HEK293 (cell line): ENCODE results near the gene SLC25A17.
A peak's percentile ranks its signal among the peaks of the same experiment; 100 is the strongest.

ENCODE experiments used
- CTCF ChIA-PET: fragments of 350-600 bp; formaldehyde crosslinking; extraction: SDS; loops from one replicate; lab custom pipeline; 2021; ENCODE audit warnings: antibody characterized with exemption; lab: Yijun Ruan, JAX
- POLR2A ChIA-PET: fragments of 300-600 bp; formaldehyde crosslinking; extraction: SDS; loops from one replicate; lab custom pipeline; 2020; ENCODE audit warnings: antibody characterized with exemption, inconsistent platforms; lab: Yijun Ruan, JAX
- H3K27ac ChIP-seq: fragments of 200-500 bp; sonication (Bioruptor generic); 2 replicates; pipeline ENCODE4 v1.5.1; 2014; ENCODE audit warnings: low read depth, low read length, control low read depth, inconsistent platforms; ENCODE audit errors: extremely low read depth
- H3K36me3 ChIP-seq, 2 experiments: fragments of 200-500 bp in 1 of 2; sonication (Bioruptor generic) in 1 of 2; 1 replicate in 1 of 2; 2 replicates in 1 of 2; pipeline ENCODE4 v1.5.1; 2014 to 2017; ENCODE audit warnings: inconsistent platforms in 2 of 2, low read length in 2 of 2; ENCODE audit not compliant: control insufficient read depth in 2 of 2, insufficient read depth in 1 of 2
- H3K4me1 ChIP-seq: fragments of 200-500 bp; sonication (Bioruptor generic); 2 replicates; pipeline ENCODE4 v1.5.1; 2014; ENCODE audit warnings: mild to moderate bottlenecking, low read length, inconsistent platforms; ENCODE audit not compliant: control insufficient read depth, insufficient read depth
- H3K4me3 ChIP-seq: 2 replicates; pipeline ENCODE4 v1.5.1; 2011; ENCODE audit warnings: low read depth, mild to moderate bottlenecking, control low read depth, low read length, moderate library complexity
- H3K9me3 ChIP-seq: fragments of 200-500 bp; sonication (Bioruptor generic); 2 replicates; pipeline ENCODE4 v1.5.1; 2014; ENCODE audit warnings: low read depth, low read length, inconsistent platforms; ENCODE audit not compliant: control insufficient read depth, insufficient read depth
- AEBP2 ChIP-seq: fragments of 450-650 bp; formaldehyde crosslinking; IDR thresholded peaks from 2 replicates; pipeline ENCODE4 v1.5.1; 2016; ENCODE audit warnings: missing biosample characterization, missing genetic modification characterization, borderline replicate concordance
- EGR2 ChIP-seq: fragments of 450-650 bp; formaldehyde crosslinking; IDR thresholded peaks from 2 replicates; pipeline ENCODE4 v1.5.1; 2016; ENCODE audit warnings: low read depth, missing biosample characterization, missing genetic modification characterization
- OSR2 ChIP-seq: fragments of 450-650 bp; formaldehyde crosslinking; IDR thresholded peaks from 2 replicates; pipeline ENCODE4 v1.5.1; 2016; ENCODE audit warnings: missing biosample characterization, missing genetic modification characterization
- REST ChIP-seq: fragments of 450-650 bp; formaldehyde crosslinking; IDR thresholded peaks from 2 replicates; pipeline ENCODE4 v1.5.1; 2016; ENCODE audit warnings: missing biosample characterization, missing genetic modification characterization
- ZBTB21 ChIP-seq: fragments of 450-650 bp; formaldehyde crosslinking; IDR thresholded peaks from 2 replicates; pipeline ENCODE4 v1.5.1; 2017; ENCODE audit warnings: missing biosample characterization, missing genetic modification characterization
- ZBTB26 ChIP-seq: fragments of 450-650 bp; formaldehyde crosslinking; optimal IDR thresholded peaks from 2 replicates; pipeline ENCODE3; 2016; ENCODE audit warnings: missing biosample characterization, mild to moderate bottlenecking, missing genetic modification characterization
- ZFHX2 ChIP-seq: fragments of 450-650 bp; formaldehyde crosslinking; conservative IDR thresholded peaks from 2 replicates; pipeline ENCODE4 v1.5.1; 2016; ENCODE audit warnings: missing biosample characterization, missing genetic modification characterization
- ZNF114 ChIP-seq: fragments of 450-650 bp; formaldehyde crosslinking; IDR thresholded peaks from 2 replicates; pipeline ENCODE4 v1.5.0; 2017; ENCODE audit warnings: missing biosample characterization, missing genetic modification characterization
- ZNF121 ChIP-seq: fragments of 450-650 bp; formaldehyde crosslinking; IDR thresholded peaks from 2 replicates; pipeline ENCODE4 v1.5.1; 2016; ENCODE audit warnings: missing biosample characterization, missing genetic modification characterization
- ZNF133 ChIP-seq: fragments of 450-650 bp; formaldehyde crosslinking; IDR thresholded peaks from 2 replicates; pipeline ENCODE4 v1.5.1; 2016; ENCODE audit warnings: missing biosample characterization, missing genetic modification characterization
- ZNF174 ChIP-seq: fragments of 450-650 bp; formaldehyde crosslinking; IDR thresholded peaks from 2 replicates; pipeline ENCODE4 v1.5.0; 2017; ENCODE audit warnings: missing biosample characterization, mild to moderate bottlenecking, missing genetic modification characterization
- ZNF596 ChIP-seq: fragments of 450-650 bp; IDR thresholded peaks from 2 replicates; pipeline ENCODE4 v1.5.0; 2018; ENCODE audit warnings: missing biosample characterization, mild to moderate bottlenecking, missing genetic modification characterization, moderate library complexity
- ZNF600 ChIP-seq: fragments of 450-650 bp; formaldehyde crosslinking; IDR thresholded peaks from 2 replicates; pipeline ENCODE4 v1.5.1; 2016; ENCODE audit warnings: missing biosample characterization, missing genetic modification characterization

The SLC25A17 gene

GRCh38 chr22:40808018-40808841 is 10.9 kb downstream of the SLC25A17 start:
- Histone ChIP-seq H3K9me3 (no peaks in the 10 kb centered on the region), H3K4me3 (no peak overlapping the region)
- CTCF ChIA-PET: interaction anchor here (0.6 to 0.9 kb wide), 3 partner anchors 12 to 430 kb away, joined by 3 to 5 read pairs (median 4); no protein-coding TSS in a partner anchor
- TF ChIP-seq REST (tag by site-specific recombination) (no peak), EGR2 (tag by site-specific recombination) (peak; percentile 82), OSR2 (0 out of 2 replicates have a peak, but pooled peaks have one; percentile 17), ZFHX2 (peak; percentile 79)
- TF ChIP-seq, all 188 proteins: peak for 3
- POLR2A ChIA-PET: interaction anchor here (1.5 to 1.7 kb wide), 2 partner anchors 11 to 157 kb away, joined by 4 to 5 read pairs; partner anchors contain the start of gene SLC25A17
- no peak overlapping the region for H3K27ac ChIP-seq
- H3K4me1 ChIP-seq: peaks cover 14% of the 10 kb centered on the region
- peaks cover 2 to 3% of the 10 kb centered on the region in 2 experiments; a peak in 2 of 3 replicates for H3K36me3 ChIP-seq

GRCh38 chr22:40806711-40807110 is 12.4 kb downstream of the SLC25A17 start:
- peaks cover 2 to 3% of the 10 kb centered on the region in 2 experiments; a peak in 2 of 3 replicates for H3K36me3 ChIP-seq
- ChIA-PET POLR2A (interaction anchor here (1.5 kb wide), 1 partner anchor 12 kb away, joined by 4 read pairs; the partner anchor contains the start of gene SLC25A17), CTCF (interaction anchor here (0.7 kb wide), 1 partner anchor 331 kb away, joined by 3 read pairs; no protein-coding TSS in a partner anchor)
- H3K4me3 ChIP-seq: no peak overlapping the region
- H3K9me3 ChIP-seq: no peaks in the 10 kb centered on the region
- no peak overlapping the region for H3K27ac ChIP-seq
- H3K4me1 ChIP-seq: peaks cover 14% of the 10 kb centered on the region
- TF ChIP-seq AEBP2 (tag by site-specific recombination): no peak
- TF ChIP-seq ZNF596: no peak
- TF ChIP-seq ZNF174 (tag by site-specific recombination): no peak
- TF ChIP-seq ZNF121 (tag by site-specific recombination): no peak
- no peak for TF ChIP-seq ZBTB21 (tag by site-specific recombination)

GRCh38 chr22:40805699-40806203 is 13.4 kb downstream of the SLC25A17 start:
- ChIA-PET CTCF (interaction anchor here (0.5 to 1.1 kb wide), 3 partner anchors 12 to 60 kb away, joined by 3 to 4 read pairs (median 3); partner anchors contain the start of gene SLC25A17), POLR2A (no interaction called here)
- peaks cover 2 to 3% of the 10 kb centered on the region in 2 experiments; a peak in 2 of 3 replicates for H3K36me3 ChIP-seq
- H3K9me3 ChIP-seq: no peaks in the 10 kb centered on the region
- no peak overlapping the region for H3K27ac ChIP-seq
- H3K4me3 ChIP-seq: no peak overlapping the region
- peaks cover 14% of the 10 kb centered on the region for H3K4me1 ChIP-seq
- TF ChIP-seq ZNF133 (no peak), ZBTB26 (tag by site-specific recombination) (no peak), ZNF600 (tag by site-specific recombination) (no peak), ZNF114 (tag by site-specific recombination) (no peak)
